ENCODE measurements around the gene LYPD6. TPM values are rescaled to one million over a fixed set of nuclear protein-coding genes. Genes with fewer than 3 reads are reported as not detected.

LYPD6 gene, protein sequence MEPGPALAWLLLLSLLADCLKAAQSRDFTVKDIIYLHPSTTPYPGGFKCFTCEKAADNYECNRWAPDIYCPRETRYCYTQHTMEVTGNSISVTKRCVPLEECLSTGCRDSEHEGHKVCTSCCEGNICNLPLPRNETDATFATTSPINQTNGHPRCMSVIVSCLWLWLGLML
- 2.5 TPM in 1 of 2 replicates, not detected in the other for total RNA-seq

DNA sequence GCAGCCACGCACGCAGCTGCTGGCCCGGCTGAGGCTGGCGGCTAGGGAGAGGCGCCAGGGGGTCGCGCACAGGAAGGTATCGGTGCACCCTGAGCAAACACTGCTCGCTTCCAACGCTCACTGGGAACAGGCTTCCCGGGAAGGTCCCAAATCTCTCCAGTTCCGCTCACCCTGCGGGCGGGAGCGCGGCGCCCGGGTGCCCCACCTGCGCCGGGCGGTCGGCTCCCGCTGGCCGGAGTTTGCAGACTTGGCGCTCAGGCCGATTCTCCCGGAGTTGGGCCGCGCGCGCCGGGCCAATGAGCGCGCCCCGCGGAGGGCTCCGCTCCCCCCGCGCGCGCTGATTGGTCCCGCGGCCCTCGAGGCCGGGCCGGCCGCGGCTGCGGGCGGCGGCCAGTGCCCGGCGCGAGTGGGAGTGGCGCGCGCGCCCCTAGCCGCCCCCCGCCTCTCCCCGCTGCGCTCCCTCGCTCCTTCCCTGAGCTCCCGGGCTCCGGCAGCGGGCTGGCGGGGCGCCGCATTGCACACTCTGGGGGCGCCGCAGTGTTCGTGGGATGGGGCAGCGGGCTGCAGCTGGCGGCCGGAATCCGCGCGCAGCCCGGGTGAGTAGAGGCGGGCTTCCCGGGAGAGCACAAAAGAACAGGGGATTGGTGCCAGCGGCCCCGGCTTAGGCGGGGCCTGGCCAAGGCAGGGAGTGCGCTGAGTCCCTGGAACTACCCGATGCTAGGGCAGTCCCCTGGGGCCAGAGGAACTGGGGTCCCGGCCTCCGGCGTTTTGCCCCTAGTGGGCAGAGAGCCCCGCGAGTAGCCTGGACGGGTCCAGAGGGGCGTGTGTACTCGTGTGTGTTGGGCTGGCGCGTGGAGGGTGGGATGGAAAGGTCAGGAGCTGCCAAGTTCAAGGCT is at the start of gene LYPD6:
Gene LYPD6, plus strand, starts transcription at position 461 of the 896 bp plus-strand sequence. CDS start 107,122 bp downstream, outside the sequence.

